Subcutaneous adipose tissue (tissue), 4 donors: ENCODE measurements around the gene WFDC2. TPM values are rescaled to one million over a fixed set of nuclear protein-coding genes. Genes with fewer than 3 reads are reported as not detected.

ENCODE experiments used
- CTCF ChIP-seq: fragments of 450-650 bp; IDR thresholded peaks from one replicate; pipeline ENCODE4 v1.5.1; 2016; ENCODE audit warnings: low read depth, mild to moderate bottlenecking, control low read depth, antibody characterized with exemption, moderate library complexity
- total RNA-seq, 4 donors: library from RNA; depleted of rRNA; stranded (reverse); fragments of >200 nt; gene quantifications; one replicate each; pipeline ENCODE4 v1.1.0, GENCODE V29; 2016

WFDC2 gene
- total RNA-seq, 4 donors from 2014 or later: 2.6 TPM; not detected in 3

DNA sequence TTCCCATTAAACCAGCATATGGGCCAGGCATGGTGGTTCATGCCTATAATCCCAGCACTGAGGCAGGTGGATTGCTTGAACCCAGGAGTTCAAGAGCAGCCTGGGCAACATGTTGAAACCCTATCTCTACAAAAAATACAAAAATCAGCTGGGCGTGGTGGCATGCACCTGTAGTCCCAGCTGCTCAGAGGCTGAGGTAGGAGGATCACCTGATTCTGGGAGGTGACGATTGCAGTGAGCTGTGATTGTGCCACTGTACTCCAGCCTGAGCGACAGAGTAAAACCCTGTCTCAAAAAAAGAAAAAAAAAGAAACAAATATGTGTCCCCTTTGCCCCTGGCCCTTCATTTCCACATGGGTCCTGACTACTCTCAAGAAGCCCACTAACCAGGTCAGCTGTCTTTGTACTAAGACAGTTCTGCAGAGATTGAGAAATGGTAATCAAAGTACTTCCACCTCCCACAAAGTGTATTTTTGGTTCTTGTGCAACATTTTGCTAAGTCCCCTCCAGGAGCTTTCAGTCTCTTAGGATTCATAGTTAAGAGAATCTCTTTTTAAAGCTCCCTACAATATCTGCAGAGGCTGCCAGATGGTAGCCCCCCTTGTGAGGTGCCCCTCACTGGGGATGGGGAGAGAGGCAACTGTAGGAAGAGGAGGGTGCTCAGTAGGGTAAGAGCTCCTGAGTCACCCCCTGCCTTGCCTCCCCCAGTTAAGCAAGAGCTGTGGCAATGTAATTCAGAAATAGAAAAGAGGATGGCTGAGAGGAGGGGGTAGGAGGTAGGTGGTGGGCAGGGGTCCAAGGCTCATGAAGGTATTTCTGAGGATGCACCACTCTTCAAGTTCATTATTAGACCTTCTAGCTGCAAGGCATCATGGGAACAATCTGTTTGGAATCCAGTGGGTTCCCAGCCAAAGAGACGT lies 16.5 kb upstream of the WFDC2 start:
- TF ChIP-seq CTCF: no peak

- TF ChIP-seq CTCF: no peak
Measured at GRCh38 chr20:45456632-45457031, 12.9 kb upstream of the WFDC2 start.

DNA sequence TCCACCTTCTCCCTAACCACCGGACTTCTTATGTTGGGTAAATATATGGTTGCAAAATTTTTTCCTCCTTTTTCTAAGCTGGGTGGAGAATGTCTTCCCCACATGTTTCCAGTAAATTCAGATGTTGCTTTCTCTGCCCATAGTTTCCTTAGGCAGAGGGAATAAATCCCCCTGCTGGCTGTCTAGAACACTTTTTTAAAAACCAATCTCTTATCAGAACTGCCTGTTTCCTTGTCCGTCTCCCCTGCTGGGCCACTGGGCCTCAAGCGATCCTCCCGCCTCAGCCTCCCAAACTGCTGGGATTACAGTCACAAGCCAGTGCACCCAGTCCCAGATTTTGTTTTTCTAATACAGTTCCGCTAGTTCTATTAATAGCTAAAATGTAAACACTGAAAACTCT lies 9.9 kb upstream of the WFDC2 start:
- TF ChIP-seq CTCF: no peak

GRCh38 chr20:45461225-45461624 lies 8.3 kb upstream of the WFDC2 start:
- no peak for TF ChIP-seq CTCF

DNA sequence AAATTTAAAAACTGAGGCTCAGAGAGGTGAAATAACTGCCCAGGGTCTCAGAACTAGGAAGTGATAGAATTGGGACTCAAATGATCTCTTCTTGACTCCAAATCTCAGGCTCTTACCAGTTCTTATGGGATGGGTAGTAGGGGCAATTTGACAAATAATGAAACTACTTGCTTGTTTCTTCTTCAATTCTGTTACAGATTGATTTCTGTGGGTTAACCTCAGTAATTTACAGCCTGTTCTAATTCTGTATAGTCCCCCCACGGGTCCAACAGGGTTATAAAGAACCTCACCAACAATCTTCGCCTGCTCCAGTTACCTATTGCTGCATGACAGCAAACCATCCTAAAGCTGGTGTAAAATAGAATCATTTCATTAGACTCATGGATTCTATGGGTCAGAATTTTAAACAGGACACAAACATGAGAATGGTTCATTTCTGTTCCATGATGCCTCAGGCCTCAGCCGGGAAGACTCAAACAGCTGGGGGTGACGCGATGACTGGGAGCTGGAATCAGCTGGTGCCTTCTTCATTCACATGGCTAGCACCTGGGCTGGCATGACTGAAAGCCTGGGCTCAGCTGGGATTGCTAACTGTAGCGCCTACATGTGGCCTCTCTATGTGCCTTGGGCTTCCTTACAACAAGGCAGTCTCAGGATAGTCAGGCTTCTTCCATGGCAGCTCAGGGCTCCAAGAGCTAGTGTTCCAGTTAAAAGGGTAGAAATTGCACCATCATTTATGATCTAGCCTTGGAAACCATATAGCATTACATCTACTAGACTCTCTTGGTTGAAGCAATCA lies 6.6 kb upstream of the WFDC2 start:
- no peak for TF ChIP-seq CTCF

DNA sequence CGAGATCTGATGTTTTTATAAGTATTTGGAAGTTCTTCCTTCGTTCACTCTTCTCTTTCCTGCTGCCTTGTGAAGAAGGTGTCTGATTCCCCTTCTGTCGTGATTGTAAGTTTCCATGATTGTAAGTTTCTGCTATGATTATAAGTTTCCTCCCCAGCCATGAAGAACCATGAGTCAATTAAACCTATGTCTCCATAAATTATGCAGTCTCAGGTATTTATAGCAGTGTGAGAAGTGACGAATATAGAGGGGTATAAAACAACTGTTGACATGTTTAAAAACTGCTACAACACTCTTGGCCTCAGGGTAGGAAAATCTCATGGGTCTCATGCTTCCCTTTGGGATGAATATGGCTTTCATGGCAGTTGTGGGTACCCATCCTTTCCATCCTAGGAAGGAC lies 5.8 kb upstream of the WFDC2 start:
- TF ChIP-seq CTCF: no peak
